OCI-LY7 (cell line): ENCODE results near the gene RAB26. TPM values are rescaled to one million over a fixed set of nuclear protein-coding genes. Genes with fewer than 3 reads are reported as not detected.

Source experiments
- BruUV-seq: library from RNA; stranded (reverse); fragments of 400-500 nt; replicated peaks from 2 replicates; lab custom pipeline; 2021; lab: Mats Ljungman, UMichigan
- CTCF ChIA-PET: fragments of 300-600 bp; sonication (Branson Sonifier 250); formaldehyde crosslinking; loops from one replicate; lab custom pipeline; 2022; ENCODE audit warnings: antibody characterized with exemption; ENCODE audit not compliant: unreplicated experiment; lab: Charles Lee
- POLR2A ChIA-PET: fragments of 300-600 bp; sonication (Branson Sonifier 250); formaldehyde crosslinking; loops from one replicate; lab custom pipeline; 2022; ENCODE audit warnings: antibody characterized with exemption; lab: Charles Lee
- DNase-seq: peaks from one replicate; pipeline ENCODE4 v3.0.0-alpha.2; 2015; ENCODE audit warnings: low spot score
- H2AFZ ChIP-seq: fragments of 200-600 bp; sonication (generic), shearing (Covaris generic); 2 replicates; pipeline ENCODE4 v1.6.1; 2014; ENCODE audit warnings: mild to moderate bottlenecking, antibody characterized with exemption, low read length, moderate library complexity
- H3K27ac ChIP-seq: fragments of 200-600 bp; sonication (generic); 2 replicates; pipeline ENCODE4 v1.5.1; 2014; ENCODE audit warnings: mixed run types, low read depth, mild to moderate bottlenecking, moderate library complexity, low read length, inconsistent platforms; ENCODE audit not compliant: poor library complexity, severe bottlenecking
- H3K36me3 ChIP-seq: fragments of 200-600 bp; sonication (generic); 2 replicates; pipeline ENCODE4 v1.6.1; 2014; ENCODE audit warnings: mild to moderate bottlenecking, antibody characterized with exemption, low read length, moderate library complexity, mixed read lengths; ENCODE audit not compliant: insufficient read depth
- H3K4me1 ChIP-seq: fragments of 200-600 bp; sonication (generic); 2 replicates; pipeline ENCODE4 v1.5.1; 2014; ENCODE audit warnings: mild to moderate bottlenecking, low read length; ENCODE audit not compliant: insufficient read depth, poor library complexity, severe bottlenecking
- H3K4me2 ChIP-seq: fragments of 200-600 bp; sonication (generic); 2 replicates; pipeline ENCODE4 v1.6.1; 2014; ENCODE audit warnings: mild to moderate bottlenecking, low read length
- H3K4me3 ChIP-seq: fragments of 200-600 bp; sonication (generic); 2 replicates; pipeline ENCODE4 v1.5.1; 2014; ENCODE audit warnings: mild to moderate bottlenecking, low read depth, low read length; ENCODE audit not compliant: poor library complexity, severe bottlenecking
- H3K79me2 ChIP-seq: fragments of 200-600 bp; sonication (generic); 2 replicates; pipeline ENCODE4 v1.6.1; 2016; ENCODE audit warnings: low read depth, mild to moderate bottlenecking, low read length, moderate library complexity, mixed read lengths; ENCODE audit not compliant: insufficient read depth
- H3K9me2 ChIP-seq: fragments of 200-600 bp; sonication (generic); 2 replicates; pipeline ENCODE4 v1.6.1; 2016; ENCODE audit warnings: mild to moderate bottlenecking, low read length, mixed read lengths; ENCODE audit not compliant: insufficient read depth
- H3K9me3 ChIP-seq: fragments of 200-600 bp; sonication (generic); 2 replicates; pipeline ENCODE4 v1.6.1; 2014; ENCODE audit warnings: mild to moderate bottlenecking, mixed run types, low read length, mixed read lengths
- H4K20me1 ChIP-seq: fragments of 200-600 bp; sonication (generic); 2 replicates; pipeline ENCODE4 v1.6.1; 2014; ENCODE audit warnings: mild to moderate bottlenecking, antibody characterized with exemption, low read length, moderate library complexity, mixed read lengths; ENCODE audit not compliant: insufficient read depth
- CTCF ChIP-seq: fragments of 200-600 bp; sonication (generic); conservative IDR thresholded peaks from 2 replicates; pipeline ENCODE4 v1.5.1; 2014; ENCODE audit warnings: mild to moderate bottlenecking, antibody characterized with exemption, low read length, moderate library complexity, mixed read lengths
- EZH2phosphoT487 ChIP-seq: fragments of 200-600 bp; sonication (generic); IDR thresholded peaks from 2 replicates; pipeline ENCODE4 v1.6.1; 2018; ENCODE audit warnings: low read depth, borderline replicate concordance, mild to moderate bottlenecking, mixed run types, antibody characterized with exemption, low read length, moderate library complexity, mixed read lengths
- intact Hi-C: fragments of 100-400 bp; cut with micrococcal nuclease; formaldehyde crosslinking; loops from one replicate; pipeline ENCODE4 v1.10.0; 2022; ENCODE audit not compliant: unreplicated experiment
- total RNA-seq, 2 experiments: library from RNA; depleted of rRNA in 1 of 2; stranded (reverse); fragments of >200 nt in 1 of 2; shearing (Covaris generic) in 1 of 2; gene quantifications; 2 replicates each; pipeline ENCODE4 v1.2.3, GENCODE V29; 2014 to 2022

The RAB26 gene
- total RNA-seq, 2 experiments from 2014 or later: 5.0 to 9.5 TPM

GRCh38 chr16:2180962-2181923, 32.8 kb downstream of the RAB26 start:
- peaks cover 34% of the 10 kb centered on the region for H3K36me3 ChIP-seq
- no peak overlapping the region for H3K4me3 ChIP-seq
- CTCF ChIA-PET: interaction anchor here (0.6 kb wide), 1 partner anchor 9 kb away, joined by 3 read pairs; no protein-coding TSS in a partner anchor
- intact Hi-C loops: no loop called here
- POLR2A ChIA-PET: no interaction called here
- H2AFZ ChIP-seq: no peak overlapping the region
- no peaks in the 10 kb centered on the region for H4K20me1 ChIP-seq
- BruUV-seq: no TSS peak
- no peak for DNase-seq
- no peaks in the 10 kb centered on the region for H3K9me3 ChIP-seq
- H3K9me2 ChIP-seq: no peaks in the 10 kb centered on the region
- no peak overlapping the region for H3K27ac ChIP-seq
- H3K4me1 ChIP-seq: no peaks in the 10 kb centered on the region
- no peaks in the 10 kb centered on the region for H3K79me2 ChIP-seq
- no peak overlapping the region for H3K4me2 ChIP-seq
- no peak for TF ChIP-seq CTCF
- no peak for TF ChIP-seq EZH2phosphoT487

DNA sequence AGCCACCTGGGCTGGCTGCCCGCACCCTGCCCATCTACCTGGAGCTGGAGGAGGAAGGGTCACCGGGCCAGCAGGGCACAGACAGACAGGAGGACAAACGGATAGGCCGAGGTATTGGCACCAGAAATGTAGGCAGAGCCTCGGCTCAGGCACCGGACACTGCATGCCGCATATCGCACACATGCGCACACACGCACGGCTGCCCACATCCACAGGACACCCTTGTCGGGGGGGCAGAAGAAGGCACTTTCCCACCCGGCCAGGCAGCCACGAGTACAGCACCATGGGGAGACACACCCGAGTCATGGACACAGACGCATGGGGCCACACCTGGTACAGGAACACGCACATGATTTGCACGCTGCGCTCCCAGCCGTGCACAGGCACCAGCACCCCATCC, 33.5 kb downstream of the RAB26 start:
- TF ChIP-seq EZH2phosphoT487 (no peak), CTCF (no peak)
- no peak overlapping the region for H3K4me2 ChIP-seq
- H3K4me1 ChIP-seq: no peaks in the 10 kb centered on the region
- H4K20me1 ChIP-seq: no peaks in the 10 kb centered on the region
- no TSS peak for BruUV-seq
- CTCF ChIA-PET: no interaction called here
- POLR2A ChIA-PET: no interaction called here
- no peaks in the 10 kb centered on the region for H3K9me3 ChIP-seq
- no peak overlapping the region for H3K4me3 ChIP-seq
- intact Hi-C loops: no loop called here
- DNase-seq: no peak
- no peaks in the 10 kb centered on the region for H3K9me2 ChIP-seq
- no peak overlapping the region for H2AFZ ChIP-seq
- H3K27ac ChIP-seq: no peak overlapping the region
- H3K36me3 ChIP-seq: peaks cover 29% of the 10 kb centered on the region
- no peaks in the 10 kb centered on the region for H3K79me2 ChIP-seq

DNA sequence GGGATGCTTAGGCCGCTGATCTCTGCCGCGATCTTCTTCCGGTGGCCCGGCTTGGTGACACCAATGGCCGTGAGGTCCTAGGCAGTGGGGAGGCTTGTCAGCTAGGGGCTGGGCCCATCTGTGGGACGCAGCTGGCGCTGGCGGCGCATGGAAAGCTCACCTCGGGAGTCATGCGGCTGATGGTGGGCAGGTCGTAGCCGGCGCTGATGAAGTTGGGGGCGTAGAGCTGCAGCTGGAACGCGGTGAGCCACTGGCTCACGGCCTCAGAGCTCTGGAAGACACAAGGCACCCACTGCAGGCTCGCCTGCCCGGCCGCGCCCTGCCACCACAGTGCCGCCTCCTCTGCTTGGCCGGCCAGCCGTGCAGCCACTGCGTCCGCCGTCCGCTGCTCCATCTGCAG, 35.2 kb downstream of the RAB26 start:
- BruUV-seq: no TSS peak
- peaks cover 12% of the 10 kb centered on the region for H3K36me3 ChIP-seq
- H3K9me3 ChIP-seq: no peaks in the 10 kb centered on the region
- no peak overlapping the region for H3K4me2 ChIP-seq
- no peak overlapping the region for H3K4me3 ChIP-seq
- CTCF ChIA-PET: no interaction called here
- H3K4me1 ChIP-seq: no peaks in the 10 kb centered on the region
- H4K20me1 ChIP-seq: no peaks in the 10 kb centered on the region
- H2AFZ ChIP-seq: no peak overlapping the region
- POLR2A ChIA-PET: no interaction called here
- H3K27ac ChIP-seq: no peak overlapping the region
- DNase-seq: no peak
- intact Hi-C loops: no loop called here
- TF ChIP-seq EZH2phosphoT487 (no peak), CTCF (no peak)
- H3K9me2 ChIP-seq: no peaks in the 10 kb centered on the region
- H3K79me2 ChIP-seq: no peaks in the 10 kb centered on the region
